ENCODE measurements around the gene LMF2.

DNA sequence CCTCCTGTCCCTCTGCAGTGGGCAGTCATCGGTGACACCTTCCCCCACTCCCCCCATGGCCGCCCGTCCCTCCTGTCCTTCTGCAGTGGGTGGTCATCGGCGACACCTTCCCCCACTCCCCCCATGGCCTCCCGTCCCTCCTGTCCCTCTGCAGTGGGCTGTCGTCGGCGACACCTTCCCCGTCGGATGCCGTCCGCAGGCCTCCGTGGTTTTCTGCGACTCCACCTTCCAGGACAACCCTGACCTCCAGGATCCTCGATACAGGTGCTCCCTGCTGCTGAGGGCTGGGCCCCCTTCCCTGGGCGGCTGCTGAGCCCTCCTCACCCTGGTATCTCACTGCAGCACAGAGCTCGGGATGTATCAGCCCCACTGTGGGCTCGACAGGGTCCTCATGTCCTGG lies 18.6 kb downstream of the LMF2 start:
- TF ChIP-seq, protein P1, sequence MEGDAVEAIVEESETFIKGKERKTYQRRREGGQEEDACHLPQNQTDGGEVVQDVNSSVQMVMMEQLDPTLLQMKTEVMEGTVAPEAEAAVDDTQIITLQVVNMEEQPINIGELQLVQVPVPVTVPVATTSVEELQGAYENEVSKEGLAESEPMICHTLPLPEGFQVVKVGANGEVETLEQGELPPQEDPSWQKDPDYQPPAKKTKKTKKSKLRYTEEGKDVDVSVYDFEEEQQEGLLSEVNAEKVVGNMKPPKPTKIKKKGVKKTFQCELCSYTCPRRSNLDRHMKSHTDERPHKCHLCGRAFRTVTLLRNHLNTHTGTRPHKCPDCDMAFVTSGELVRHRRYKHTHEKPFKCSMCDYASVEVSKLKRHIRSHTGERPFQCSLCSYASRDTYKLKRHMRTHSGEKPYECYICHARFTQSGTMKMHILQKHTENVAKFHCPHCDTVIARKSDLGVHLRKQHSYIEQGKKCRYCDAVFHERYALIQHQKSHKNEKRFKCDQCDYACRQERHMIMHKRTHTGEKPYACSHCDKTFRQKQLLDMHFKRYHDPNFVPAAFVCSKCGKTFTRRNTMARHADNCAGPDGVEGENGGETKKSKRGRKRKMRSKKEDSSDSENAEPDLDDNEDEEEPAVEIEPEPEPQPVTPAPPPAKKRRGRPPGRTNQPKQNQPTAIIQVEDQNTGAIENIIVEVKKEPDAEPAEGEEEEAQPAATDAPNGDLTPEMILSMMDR (conservative IDR thresholded peaks at IDR 0.05; ENCODE audit: low read depth, low read length) = no peak
- no peak for TF ChIP-seq EZH2 (IDR thresholded peaks at IDR 0.05; ENCODE audit: low read length, unreplicated experiment)
- TF ChIP-seq EZH2phosphoT487 (IDR thresholded peaks at IDR 0.05; ENCODE audit: borderline replicate concordance, low read length) = no peak
